EH (cell line): ENCODE results near the gene MYL7.
A peak's percentile ranks its signal among the peaks of the same experiment; 100 is the strongest.

Experiments used
- DNase-seq: peaks from one replicate; pipeline ENCODE4 v3.0.0-alpha.2; 2015; ENCODE audit warnings: low read depth

Gene MYL7

GRCh38 chr7:44150466-44150832 is 9.3 kb upstream of the MYL7 start:
- no peak for DNase-seq

GRCh38 chr7:44149571-44150465 is 8.7 kb upstream of the MYL7 start:
- peak; percentile 23 for DNase-seq

- DNase-seq: no peak
Measured at GRCh38 chr7:44148961-44149536, 7.9 kb upstream of the MYL7 start.

GRCh38 chr7:44148166-44148565 is 7.0 kb upstream of the MYL7 start:
- DNase-seq: no peak

GRCh38 chr7:44147026-44147991 is 6.2 kb upstream of the MYL7 start:
- no peak for DNase-seq

GRCh38 chr7:44145969-44146911 is 5.1 kb upstream of the MYL7 start:
- peak; percentile 80 for DNase-seq

- DNase-seq: no peak
Measured at GRCh38 chr7:44145479-44145968, 4.4 kb upstream of the MYL7 start.

- no peak for DNase-seq
Measured at GRCh38 chr7:44144968-44145478, 3.9 kb upstream of the MYL7 start.

- no peak for DNase-seq
Measured at GRCh38 chr7:44144426-44144967, 3.4 kb upstream of the MYL7 start.

GRCh38 chr7:44143646-44144250 is 2.6 kb upstream of the MYL7 start:
- DNase-seq: peak; percentile 24

- DNase-seq: no peak
Measured at GRCh38 chr7:44142028-44142427, 896 bp upstream of the MYL7 start.

GRCh38 chr7:44140341-44140740 is 791 bp downstream of the MYL7 start:
- no peak for DNase-seq

- DNase-seq: no peak
Measured at GRCh38 chr7:44139311-44140010, 1.7 kb downstream of the MYL7 start.

- no peak for DNase-seq
Measured at GRCh38 chr7:44138698-44139097, 2.4 kb downstream of the MYL7 start.

GRCh38 chr7:44136731-44137130 is 4.4 kb downstream of the MYL7 start:
- no peak for DNase-seq

- no peak for DNase-seq
Measured at GRCh38 chr7:44134943-44135628, 6.0 kb downstream of the MYL7 start.

GRCh38 chr7:44133295-44133694 is 7.8 kb downstream of the MYL7 start:
- no peak for DNase-seq

GRCh38 chr7:44132039-44132438 is 9.1 kb downstream of the MYL7 start:
- peak; percentile 48 for DNase-seq
